NCI-H82 treated with DMSO at 0.1 percent for 48 hours (cell line): ENCODE results near the gene MYOT.
"Not testable (repeated sequence)": the region's sequence is repeated elsewhere in the genome, so short reads cannot be mapped to it uniquely, and the experiment has no call there.

Experiments used
- DNase-seq: peaks from one replicate; lab custom pipeline; 2025; ENCODE audit not compliant: unreplicated experiment; lab: John Stamatoyannopoulos, UW

Gene MYOT

GRCh38 chr5:137867664-137868063, at the start of gene MYOT:
MYOT (plus strand) TSS chr5:137867860; CDS start chr5:137870652, 2,792 bp downstream.
- DNase-seq: peak; percentile 41

GRCh38 chr5:137819766-137820165, 47.9 kb upstream of the MYOT start:
- DNase-seq: no peak

- peak; percentile 28 for DNase-seq
These were observed 45.4 kb upstream of the MYOT start for GRCh38 chr5:137822158-137822764.

GRCh38 chr5:137822984-137823383, 44.7 kb upstream of the MYOT start:
- no peak for DNase-seq

GRCh38 chr5:137825165-137825564, 42.5 kb upstream of the MYOT start:
- DNase-seq: no peak

GRCh38 chr5:137826067-137826466, 41.6 kb upstream of the MYOT start:
- DNase-seq: no peak

GRCh38 chr5:137828180-137828579, 39.5 kb upstream of the MYOT start:
- DNase-seq: no peak

- DNase-seq: no peak
These were observed 39.0 kb upstream of the MYOT start for GRCh38 chr5:137828664-137829063.

- no peak for DNase-seq
These were observed 36.6 kb upstream of the MYOT start for GRCh38 chr5:137831105-137831504.

- no peak for DNase-seq
These were observed 36.1 kb upstream of the MYOT start for GRCh38 chr5:137831526-137831925.

GRCh38 chr5:137832416-137832815, 35.2 kb upstream of the MYOT start:
- no peak for DNase-seq

- peak; percentile 60 for DNase-seq
These were observed 34.2 kb upstream of the MYOT start for GRCh38 chr5:137833463-137833862.

GRCh38 chr5:137834498-137835049, 33.1 kb upstream of the MYOT start:
- no peak for DNase-seq

- DNase-seq: peak; percentile 79
These were observed 31.4 kb upstream of the MYOT start for GRCh38 chr5:137836298-137836697.

- no peak for DNase-seq
These were observed 30.7 kb upstream of the MYOT start for GRCh38 chr5:137836997-137837396.

- DNase-seq: no peak
These were observed 29.9 kb upstream of the MYOT start for GRCh38 chr5:137837491-137838394.

- DNase-seq: no peak
These were observed 28.7 kb upstream of the MYOT start for GRCh38 chr5:137838976-137839375.

- no peak for DNase-seq
These were observed 25.4 kb upstream of the MYOT start for GRCh38 chr5:137842296-137842695.

- peak; percentile 75 for DNase-seq
These were observed 23.9 kb upstream of the MYOT start for GRCh38 chr5:137843676-137844299.

- DNase-seq: peak; percentile 27
These were observed 22.2 kb upstream of the MYOT start for GRCh38 chr5:137845472-137845871.

- no peak for DNase-seq
These were observed 20.0 kb upstream of the MYOT start for GRCh38 chr5:137847687-137848086.

GRCh38 chr5:137853165-137853564, 14.5 kb upstream of the MYOT start:
- not testable (repeated sequence) for DNase-seq
